CMK (cell line): Measurements from ENCODE around the gene ZNF586.
"Not testable (repeated sequence)": the region's sequence is repeated elsewhere in the genome, so short reads cannot be mapped to it uniquely, and the experiment has no call there.

ENCODE experiments used
- DNase-seq: peaks from one replicate; pipeline ENCODE4 v3.0.0-alpha.2; 2010; ENCODE audit warnings: low read depth

The ZNF586 gene

GRCh38 chr19:57769345-57770131 lies at the start of gene ZNF586:
ZNF586 (plus strand) TSS chr19:57769676; CDS start chr19:57769843, 167 bp downstream.
- peak; percentile 87 for DNase-seq

DNA sequence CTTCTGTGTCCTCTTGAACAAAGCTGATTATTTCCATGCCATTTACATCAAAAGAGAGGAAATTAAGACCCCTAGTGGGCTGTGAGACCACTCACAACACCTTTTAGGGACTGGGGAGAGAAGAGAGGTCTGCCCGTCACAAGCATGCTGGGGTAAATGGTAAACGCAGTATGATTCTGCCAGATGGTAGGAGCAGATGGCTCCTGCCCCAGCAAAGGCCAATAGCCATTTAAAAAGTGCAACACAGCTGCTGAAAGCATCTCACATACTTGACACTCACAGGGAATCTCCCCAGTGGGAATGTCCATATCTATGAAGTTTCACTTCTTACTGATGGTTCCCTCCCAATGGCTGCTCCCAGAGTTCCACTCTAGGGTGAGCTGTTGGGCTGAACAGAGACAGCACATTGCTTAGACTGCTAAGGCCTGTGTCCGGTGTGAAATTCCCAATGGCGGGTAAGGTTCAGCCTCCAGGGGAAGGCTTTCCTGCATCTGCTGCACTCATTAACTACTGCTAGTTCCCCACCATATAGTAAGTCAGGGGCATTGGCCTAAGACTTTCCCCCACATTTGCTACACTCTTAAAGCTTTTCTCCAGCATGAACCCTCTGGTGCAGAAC lies 49.5 kb upstream of the ZNF586 start:
- no peak for DNase-seq

DNA sequence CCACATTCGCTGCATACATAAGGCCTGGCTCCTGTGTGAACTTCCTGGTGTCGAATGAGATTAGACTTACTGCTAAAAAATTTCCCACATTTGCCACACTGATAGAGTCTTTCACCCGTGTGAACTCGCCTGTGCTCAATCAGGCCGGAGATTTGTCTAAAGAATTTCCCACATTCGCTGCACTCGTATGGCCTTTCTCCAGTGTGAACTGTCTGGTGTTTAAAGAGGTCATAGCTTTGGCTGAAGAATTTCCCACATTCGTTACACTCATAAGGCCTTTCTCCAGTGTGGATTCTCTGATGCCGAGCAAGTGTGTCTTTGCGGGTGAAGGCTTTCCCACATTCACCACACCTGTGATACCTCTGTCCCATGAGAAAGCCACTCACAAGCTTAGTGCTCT lies 48.6 kb upstream of the ZNF586 start:
- DNase-seq: no peak

GRCh38 chr19:57738320-57738719 lies 31.2 kb upstream of the ZNF586 start:
- DNase-seq: not testable (repeated sequence)

GRCh38 chr19:57738770-57739169 lies 30.7 kb upstream of the ZNF586 start:
- DNase-seq: not testable (repeated sequence)

GRCh38 chr19:57746580-57747471 lies 22.6 kb upstream of the ZNF586 start, which contains the start of gene ZNF776:
ZNF776 (plus strand) TSS chr19:57746815; CDS start chr19:57747059, 244 bp downstream.
- peak; percentile 78 for DNase-seq

DNA sequence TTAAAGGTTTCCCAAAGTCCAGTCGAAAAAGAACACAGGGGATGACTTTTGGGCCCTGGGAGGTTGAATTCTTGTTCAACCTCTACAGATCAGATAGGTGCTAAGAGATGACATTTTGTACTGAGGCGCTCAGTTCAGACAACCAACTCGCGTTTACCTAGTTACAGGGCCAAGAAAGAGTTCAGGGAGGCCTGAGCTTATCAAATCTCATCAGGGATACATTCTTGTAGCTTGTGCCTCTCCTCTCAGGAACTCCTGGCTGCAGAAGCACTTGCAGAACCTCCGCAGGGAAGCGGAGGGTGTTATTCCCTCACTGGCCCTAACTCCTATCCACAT lies 22.0 kb upstream of the ZNF586 start:
- DNase-seq: no peak

- DNase-seq: no peak
Measured at GRCh38 chr19:57748029-57748428, 21.4 kb upstream of the ZNF586 start.

DNA sequence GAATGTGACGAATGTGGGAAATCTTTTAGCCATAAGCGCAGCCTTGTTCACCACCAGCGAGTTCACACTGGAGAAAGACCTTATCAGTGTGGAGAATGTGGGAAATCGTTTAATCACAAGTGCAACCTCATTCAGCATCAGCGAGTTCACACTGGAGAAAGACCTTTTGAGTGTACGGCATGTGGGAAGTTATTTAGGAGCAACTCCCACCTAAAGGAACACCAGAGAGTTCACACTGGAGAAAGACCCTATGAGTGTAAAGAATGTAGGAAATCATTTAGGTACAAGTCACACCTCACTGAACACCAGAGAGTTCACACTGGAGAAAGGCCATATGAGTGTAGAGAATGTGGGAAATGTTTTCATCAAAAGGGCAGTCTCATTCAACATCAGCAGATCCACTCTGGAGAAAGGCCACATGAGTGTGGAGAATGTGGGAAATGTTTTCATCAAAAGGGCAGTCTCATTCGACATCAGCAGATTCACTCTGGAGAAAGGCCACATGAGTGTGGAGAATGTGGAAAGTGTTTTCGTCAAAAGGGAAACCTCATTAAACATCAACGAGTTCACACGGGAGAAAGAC lies 15.3 kb upstream of the ZNF586 start:
- no peak for DNase-seq

DNA sequence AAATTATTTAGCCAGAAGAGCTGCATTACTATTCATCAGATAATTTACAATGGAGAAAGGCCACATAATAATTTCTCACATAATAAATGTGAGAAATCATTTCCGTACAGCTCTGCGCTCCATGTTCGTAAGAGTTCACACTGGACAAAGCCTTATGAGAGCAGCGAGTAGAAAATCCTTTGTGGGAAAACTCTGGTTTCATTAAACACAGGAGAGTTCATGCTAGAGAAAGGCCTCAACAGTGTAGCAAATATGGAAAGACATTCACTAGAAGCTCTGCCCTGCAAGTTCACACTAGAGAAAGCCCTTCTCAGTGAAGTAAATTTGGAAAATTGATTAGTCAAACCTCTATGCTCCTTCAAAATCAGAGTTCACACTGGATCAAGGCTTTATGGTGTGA lies 14.4 kb upstream of the ZNF586 start:
- no peak for DNase-seq

DNA sequence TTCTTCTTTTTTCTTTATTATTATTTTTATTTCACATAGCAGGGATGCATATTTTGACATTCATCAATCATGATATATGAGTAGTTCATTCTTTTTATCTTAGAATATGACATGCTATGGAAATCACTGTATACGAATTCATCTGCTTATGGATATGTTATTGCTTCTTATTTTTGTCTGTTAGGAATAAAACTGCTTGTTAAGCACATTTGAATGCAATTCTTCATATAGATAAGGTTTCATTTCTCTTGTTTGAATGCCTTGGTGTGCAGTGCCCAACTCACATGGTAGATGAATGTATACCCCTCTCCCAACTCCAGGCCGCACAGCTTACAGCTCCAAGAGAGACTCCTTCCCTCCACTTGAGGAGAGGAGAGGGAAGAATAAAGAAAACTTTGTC lies 11.5 kb upstream of the ZNF586 start:
- no peak for DNase-seq

DNA sequence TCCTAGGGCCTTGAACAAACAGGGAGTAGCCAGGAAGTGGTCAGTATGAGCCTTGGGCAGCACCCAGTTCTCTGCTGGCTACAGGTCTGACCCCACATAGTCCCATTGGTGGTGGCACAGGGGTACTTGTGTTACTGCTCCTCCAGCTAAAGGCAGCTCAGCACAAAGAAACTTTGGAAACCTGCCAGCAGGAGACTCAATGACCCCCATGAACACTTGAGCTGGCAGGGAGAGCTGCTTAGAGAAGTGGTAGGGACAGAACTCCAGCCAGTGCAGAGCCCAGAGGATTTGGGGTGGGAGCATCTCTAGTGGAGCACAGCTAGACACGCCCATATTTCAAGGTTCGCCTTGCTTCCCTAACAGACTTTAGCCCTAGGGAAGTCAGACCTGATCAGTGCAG lies 10.4 kb upstream of the ZNF586 start:
- DNase-seq: no peak

DNA sequence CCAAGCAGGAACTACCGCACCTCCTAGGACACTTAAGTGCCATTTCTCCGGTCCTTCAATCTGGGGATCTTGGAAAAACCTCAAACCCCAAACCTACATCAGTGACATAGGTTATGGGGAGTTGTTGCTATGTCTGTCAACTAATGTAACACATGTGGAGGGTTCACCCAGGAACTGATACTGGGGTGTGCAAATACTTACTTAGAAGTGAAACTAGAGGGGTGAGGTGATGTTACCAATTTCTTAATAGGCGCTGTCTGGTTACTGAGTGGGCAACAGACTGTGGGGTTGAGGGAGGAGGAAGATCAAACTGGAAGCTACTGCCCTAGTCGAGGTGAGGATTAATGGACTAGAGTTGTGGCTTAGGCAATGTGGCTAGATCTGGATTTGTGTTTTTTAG lies 1.9 kb downstream of the ZNF586 start:
- DNase-seq: no peak

DNA sequence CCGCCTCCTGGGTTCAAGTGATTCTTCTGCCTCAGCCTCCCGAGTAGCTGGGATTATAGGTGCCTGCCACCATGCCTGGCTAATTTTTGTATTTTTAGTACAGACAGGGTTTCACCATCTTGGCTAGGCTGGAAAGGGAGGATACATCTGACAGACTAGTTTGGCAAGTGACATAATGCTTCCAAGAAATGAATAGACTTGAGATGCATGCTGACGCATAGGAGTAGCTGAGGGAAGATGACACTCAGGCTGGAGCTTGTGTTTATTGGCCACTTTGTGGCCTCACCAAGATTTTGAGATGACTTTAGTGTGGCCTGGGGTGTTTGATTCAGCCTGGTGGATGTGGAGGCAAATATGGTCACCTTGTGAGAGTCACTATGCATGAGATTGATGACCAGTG lies 4.0 kb downstream of the ZNF586 start:
- DNase-seq: no peak

DNA sequence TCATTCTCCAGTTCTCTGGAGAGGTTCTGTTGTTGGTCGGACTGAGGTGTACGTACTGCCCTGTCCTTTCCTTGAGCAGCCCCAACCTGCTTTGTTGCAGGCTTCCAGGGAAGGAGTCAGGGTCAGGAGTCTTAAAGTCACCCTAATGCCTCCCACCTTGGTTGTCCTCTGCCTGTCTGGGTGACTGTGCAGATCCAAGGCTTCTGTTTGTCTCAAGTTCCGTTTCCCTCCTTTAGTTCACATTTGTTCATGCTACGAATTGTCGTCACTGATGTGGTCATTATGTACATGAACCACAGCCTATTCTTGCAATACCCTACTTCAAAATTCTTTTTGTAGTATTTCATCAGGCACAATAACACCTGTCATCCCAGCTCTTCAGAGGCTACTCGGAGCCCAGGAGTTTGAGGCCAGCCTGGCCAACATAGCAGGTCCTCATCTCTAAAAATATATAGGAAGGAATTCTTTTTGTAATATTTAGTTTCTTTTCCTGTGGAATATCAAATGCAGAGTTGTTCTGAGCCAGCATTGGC lies 7.4 kb downstream of the ZNF586 start:
- no peak for DNase-seq

GRCh38 chr19:57778336-57778735 lies 8.9 kb downstream of the ZNF586 start:
- no peak for DNase-seq

- no peak for DNase-seq
Measured at GRCh38 chr19:57779220-57779845, 9.9 kb downstream of the ZNF586 start.

- no peak for DNase-seq
Measured at GRCh38 chr19:57786286-57786685, 16.8 kb downstream of the ZNF586 start.

DNA sequence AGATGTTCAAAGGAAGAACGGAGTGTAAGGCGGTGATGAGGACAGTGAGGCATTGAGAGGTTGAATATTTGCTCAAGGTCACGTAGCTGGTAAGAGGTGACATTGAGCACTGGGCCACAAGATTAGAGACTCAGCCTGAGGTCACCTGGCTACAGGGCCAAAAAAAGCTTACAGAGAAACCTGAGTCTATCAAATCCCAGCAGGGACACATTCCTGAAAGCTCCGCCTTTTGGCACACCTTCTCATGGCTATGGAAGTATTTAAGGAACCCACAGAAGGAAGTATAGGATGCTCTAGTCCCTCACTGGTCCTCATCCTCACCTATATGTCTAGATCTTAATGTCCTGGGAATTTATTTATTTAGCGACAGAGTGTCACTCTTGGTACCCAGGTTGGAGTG lies 17.4 kb downstream of the ZNF586 start:
- DNase-seq: no peak

DNA sequence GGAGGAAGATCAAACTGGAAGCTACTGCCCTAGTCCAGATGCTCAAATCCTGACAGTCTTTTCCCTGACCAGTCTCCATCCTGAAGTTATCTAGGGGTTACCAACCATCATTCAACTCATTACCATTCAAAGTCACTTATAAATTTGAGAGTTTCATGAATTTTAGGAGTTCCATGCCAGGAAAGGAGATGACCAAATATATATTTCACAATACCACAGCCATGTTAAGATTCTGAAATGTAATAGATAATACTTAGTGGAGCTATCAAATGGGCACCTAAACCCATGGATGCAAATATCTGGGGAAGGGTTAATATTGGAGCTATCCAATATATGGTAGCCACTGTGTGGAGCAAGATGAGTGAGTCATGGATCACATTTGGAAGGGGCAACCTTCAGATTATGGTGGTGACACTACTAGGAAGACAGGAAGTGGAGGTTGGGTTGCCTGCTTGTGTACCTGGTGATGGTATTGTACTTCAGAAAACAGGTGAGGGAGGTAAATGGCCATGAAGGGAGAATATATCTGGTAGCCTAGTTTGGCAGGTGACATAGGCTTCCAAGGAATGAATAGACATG lies 18.7 kb downstream of the ZNF586 start:
- no peak for DNase-seq

GRCh38 chr19:57789288-57789687 lies 19.8 kb downstream of the ZNF586 start:
- DNase-seq: no peak
